Left ventricle myocardium inferior (tissue), 1 donor: ENCODE measurements around the gene ANP32A. TPM values are rescaled to one million over a fixed set of nuclear protein-coding genes. Genes with fewer than 3 reads are reported as not detected.

Experiments used
- DNase-seq: peaks from one replicate; pipeline ENCODE4 v3.0.0-alpha.2; 2020
- H3K27ac ChIP-seq: fragments of 200-600 bp; replicated peaks from 2 replicates; pipeline ENCODE4 v1.8.0; 2021
- H3K27me3 ChIP-seq: fragments of 200-600 bp; 2 replicates; pipeline ENCODE4 v1.8.0; 2021; ENCODE audit warnings: low read depth
- H3K36me3 ChIP-seq: fragments of 200-600 bp; 2 replicates; pipeline ENCODE4 v1.8.0; 2021
- H3K4me1 ChIP-seq: fragments of 200-600 bp; 2 replicates; pipeline ENCODE4 v1.8.0; 2021
- H3K4me3 ChIP-seq: fragments of 200-600 bp; 2 replicates; pipeline ENCODE4 v1.8.0; 2021; ENCODE audit warnings: mild to moderate bottlenecking, moderate library complexity
- H3K9me3 ChIP-seq: fragments of 200-600 bp; replicated peaks from 2 replicates; pipeline ENCODE4 v1.8.0; 2021
- CTCF ChIP-seq: fragments of 200-600 bp; IDR thresholded peaks from 2 replicates; pipeline ENCODE4 v1.8.0; 2021; ENCODE audit warnings: antibody characterized with exemption, mild to moderate bottlenecking, borderline replicate concordance
- intact Hi-C: fragments of 100-400 bp; cut with micrococcal nuclease; formaldehyde crosslinking; loops from one replicate; pipeline ENCODE4 v1.11.0; 2022
- total RNA-seq: library from RNA; stranded (reverse); fragmentation: NEBNext Ultra II Directional; extraction: Animal tissue kit (Norgen Biotek cat#: 25700); gene quantifications from one replicate; pipeline ENCODE4 v1.2.1, GENCODE V29; 2021
- donor health status: DM: no; HTN: yes; CAD: no; lungs with severe emphysema.

The ANP32A gene
- total RNA-seq, 1 donor from 2014 or later = 150 TPM

DNA sequence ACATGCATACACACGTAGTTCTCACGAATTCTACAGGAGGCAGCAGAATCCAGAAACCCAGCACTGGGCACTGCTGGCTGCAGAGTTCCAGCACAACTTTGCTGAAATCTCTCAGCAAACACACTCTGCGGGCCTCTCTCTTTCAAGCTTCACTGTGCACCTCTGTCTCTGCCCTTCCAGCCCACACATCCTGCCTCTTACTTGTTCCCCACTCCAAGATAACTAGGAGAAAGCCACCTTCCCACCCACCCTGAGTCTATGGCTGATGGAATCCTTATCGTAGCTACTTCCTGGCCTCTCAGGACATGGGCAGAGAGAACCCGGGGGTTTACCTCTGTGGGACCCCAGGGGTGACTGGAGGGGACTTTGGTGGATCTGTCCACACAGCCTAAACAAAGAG, 11.9 kb downstream of the ANP32A start:
- TF ChIP-seq CTCF = no peak
- H3K27ac ChIP-seq = peak overlapping the region; percentile 64
- intact Hi-C loops = no loop called here

GRCh38 chr15:68808091-68808490, 12.6 kb downstream of the ANP32A start:
- no peaks in the 10 kb centered on the region for H3K27me3 ChIP-seq
- DNase-seq = no peak
- no peak overlapping the region for H3K4me3 ChIP-seq
- H3K36me3 ChIP-seq = no peaks in the 10 kb centered on the region
- intact Hi-C loops = no loop called here
- peak overlapping the region; percentile 64 for H3K27ac ChIP-seq
- TF ChIP-seq CTCF = no peak
- H3K4me1 ChIP-seq = peaks cover 91% of the 10 kb centered on the region
- no peaks in the 10 kb centered on the region for H3K9me3 ChIP-seq

More for the DNA sequence above, 11.9 kb downstream of the ANP32A start:
- DNase-seq = no peak
- H3K36me3 ChIP-seq = no peaks in the 10 kb centered on the region
- H3K4me1 ChIP-seq = peaks cover 93% of the 10 kb centered on the region
- H3K9me3 ChIP-seq = no peaks in the 10 kb centered on the region
- H3K4me3 ChIP-seq = no peak overlapping the region
- H3K27me3 ChIP-seq = no peaks in the 10 kb centered on the region

GRCh38 chr15:68807249-68807648, 13.4 kb downstream of the ANP32A start:
- DNase-seq = no peak
- TF ChIP-seq CTCF = no peak
- no peaks in the 10 kb centered on the region for H3K27me3 ChIP-seq
- intact Hi-C loops = no loop called here
- H3K36me3 ChIP-seq = no peaks in the 10 kb centered on the region
- H3K27ac ChIP-seq = peak overlapping the region; percentile 64
- H3K9me3 ChIP-seq = no peaks in the 10 kb centered on the region
- H3K4me3 ChIP-seq = no peak overlapping the region
- peaks cover 91% of the 10 kb centered on the region for H3K4me1 ChIP-seq

- Histone ChIP-seq H3K36me3 (no peaks in the 10 kb centered on the region), H3K27me3 (no peaks in the 10 kb centered on the region), H3K9me3 (no peaks in the 10 kb centered on the region), H3K27ac (peak overlapping the region; percentile 64), H3K4me3 (no peak overlapping the region), H3K4me1 (peaks cover 91% of the 10 kb centered on the region)
- no peak for TF ChIP-seq CTCF
- no peak for DNase-seq
- intact Hi-C loops = no loop called here
Observed at GRCh38 chr15:68806220-68807060, 14.3 kb downstream of the ANP32A start.

- Histone ChIP-seq H3K9me3 (no peaks in the 10 kb centered on the region), H3K4me1 (peaks cover 89% of the 10 kb centered on the region), H3K27me3 (no peaks in the 10 kb centered on the region), H3K27ac (peak overlapping the region; percentile 7), H3K4me3 (no peak overlapping the region), H3K36me3 (no peaks in the 10 kb centered on the region)
- no peak for TF ChIP-seq CTCF
- intact Hi-C loops = no loop called here
- no peak for DNase-seq
Observed at GRCh38 chr15:68802373-68802772, 18.3 kb downstream of the ANP32A start.
